Keratinocyte (primary cell): ENCODE measurements around the gene YTHDF2.

Experiments
- CTCF ChIP-seq, 3 experiments: IDR thresholded peaks in 1 of 3; conservative IDR thresholded peaks in 1 of 3; optimal IDR thresholded peaks in 1 of 3; 2 replicates in 2 of 3; 3 replicates in 1 of 3; pipeline versions ENCODE3 to v1.5.1; 2011; ENCODE audit warnings: low read length in 3 of 3, mild to moderate bottlenecking in 3 of 3, moderate library complexity in 2 of 3, control low read depth in 1 of 3, inconsistent platforms in 1 of 3; ENCODE audit not compliant: insufficient read depth in 2 of 3; ENCODE audit errors: extremely low read depth in 1 of 3
- EZH2 ChIP-seq: IDR thresholded peaks from one replicate; pipeline ENCODE4 v1.6.1; 2012; ENCODE audit warnings: inconsistent platforms, mild to moderate bottlenecking, low read length, moderate library complexity

- TF ChIP-seq CTCF (optimal IDR thresholded peaks at IDR 0.05 in 1 of 3, IDR thresholded peaks at IDR 0.05 in 1 of 3, conservative IDR thresholded peaks at IDR 0.05 in 1 of 3; ENCODE audit: extremely low read depth in 1 of 3, insufficient read depth in 2 of 3, low read length in 3 of 3) = no peak
- TF ChIP-seq EZH2 = no peak
Measured at GRCh38 chr1:28817133-28817532, 80.4 kb downstream of the YTHDF2 start.
